ENCODE measurements around the gene C10orf143. TPM values are rescaled to one million over a fixed set of nuclear protein-coding genes. Genes with fewer than 3 reads are reported as not detected.

The C10orf143 gene
- total RNA-seq, 6 experiments from 2014 or later = 0.68 to 2.9 (median 1.6) TPM

DNA sequence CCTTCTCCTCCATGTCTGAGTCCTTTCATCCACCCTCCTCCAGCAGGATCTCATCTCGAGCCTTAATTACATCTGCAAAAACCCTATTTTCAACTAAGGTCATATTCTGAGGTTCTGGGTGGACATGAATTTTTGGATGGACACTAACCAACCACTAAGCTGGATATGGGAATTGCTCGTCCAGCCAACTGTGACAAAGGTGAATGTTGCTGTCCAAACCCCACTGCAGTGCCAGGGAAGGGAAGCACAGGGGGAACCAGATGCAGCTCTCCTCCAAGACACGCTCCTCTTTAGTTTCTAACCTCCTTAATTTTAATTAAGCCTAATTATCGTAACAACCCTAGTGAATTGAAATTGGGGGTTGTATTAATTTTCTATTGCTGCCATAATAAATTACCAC, 81.4 kb downstream of the C10orf143 start:
- ATAC-seq = no peak
- Histone ChIP-seq H3K27ac (no peak overlapping the region), H3K4me1 (no peaks in the 10 kb centered on the region), H3K4me3 (no peak overlapping the region), H3K27me3 (no peaks in the 10 kb centered on the region), H3K36me3 (no peaks in the 10 kb centered on the region), H3K9me3 (no peaks in the 10 kb centered on the region)
- DNase-seq = no peak
- no peak for TF ChIP-seq POLR2A (IDR thresholded peaks at IDR 0.05)
- TF ChIP-seq, protein P1, sequence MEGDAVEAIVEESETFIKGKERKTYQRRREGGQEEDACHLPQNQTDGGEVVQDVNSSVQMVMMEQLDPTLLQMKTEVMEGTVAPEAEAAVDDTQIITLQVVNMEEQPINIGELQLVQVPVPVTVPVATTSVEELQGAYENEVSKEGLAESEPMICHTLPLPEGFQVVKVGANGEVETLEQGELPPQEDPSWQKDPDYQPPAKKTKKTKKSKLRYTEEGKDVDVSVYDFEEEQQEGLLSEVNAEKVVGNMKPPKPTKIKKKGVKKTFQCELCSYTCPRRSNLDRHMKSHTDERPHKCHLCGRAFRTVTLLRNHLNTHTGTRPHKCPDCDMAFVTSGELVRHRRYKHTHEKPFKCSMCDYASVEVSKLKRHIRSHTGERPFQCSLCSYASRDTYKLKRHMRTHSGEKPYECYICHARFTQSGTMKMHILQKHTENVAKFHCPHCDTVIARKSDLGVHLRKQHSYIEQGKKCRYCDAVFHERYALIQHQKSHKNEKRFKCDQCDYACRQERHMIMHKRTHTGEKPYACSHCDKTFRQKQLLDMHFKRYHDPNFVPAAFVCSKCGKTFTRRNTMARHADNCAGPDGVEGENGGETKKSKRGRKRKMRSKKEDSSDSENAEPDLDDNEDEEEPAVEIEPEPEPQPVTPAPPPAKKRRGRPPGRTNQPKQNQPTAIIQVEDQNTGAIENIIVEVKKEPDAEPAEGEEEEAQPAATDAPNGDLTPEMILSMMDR (IDR thresholded peaks at IDR 0.05) = no peak
- 59% methylated on average over 4 of the region's 4 CpGs for WGBS (ENCODE audit: insufficient coverage, low coverage, low lambda C conversion rate, missing lambda C conversion rate)
- intact Hi-C loops (cut with DNase I) = no loop called here

DNA sequence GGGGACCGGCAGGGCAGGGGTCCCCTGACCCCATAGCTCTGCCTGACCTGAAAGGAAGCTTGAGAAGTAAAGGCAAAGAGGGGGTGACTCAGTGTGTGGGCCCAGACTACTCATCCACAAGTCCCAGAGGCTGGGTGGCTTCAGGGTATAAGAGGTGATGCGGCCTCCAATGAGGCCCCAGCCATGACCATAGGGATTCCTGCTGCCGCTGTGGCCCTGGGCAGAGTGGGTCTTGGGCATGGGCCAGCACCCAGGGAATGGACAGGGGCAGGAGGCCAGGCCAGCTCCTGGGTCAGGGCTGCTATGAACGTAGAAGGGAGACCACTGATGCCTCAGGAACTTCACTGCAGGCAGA, 82.2 kb downstream of the C10orf143 start:
- Histone ChIP-seq H3K9me3 (no peaks in the 10 kb centered on the region), H3K27ac (no peak overlapping the region), H3K4me3 (no peak overlapping the region), H3K36me3 (no peaks in the 10 kb centered on the region), H3K4me1 (no peaks in the 10 kb centered on the region), H3K27me3 (no peaks in the 10 kb centered on the region)
- TF ChIP-seq POLR2A (IDR thresholded peaks at IDR 0.05) = no peak
- TF ChIP-seq, protein P1 (IDR thresholded peaks at IDR 0.05) = no peak
- DNase-seq (no peak), ATAC-seq (peak in 1 of 4 donors; percentile 27)
- WGBS (ENCODE audit: insufficient coverage, low coverage, low lambda C conversion rate, missing lambda C conversion rate) = no CpG with 5 or more reads among the region's 4 CpGs
- intact Hi-C loops (cut with DNase I) = no loop called here

DNA sequence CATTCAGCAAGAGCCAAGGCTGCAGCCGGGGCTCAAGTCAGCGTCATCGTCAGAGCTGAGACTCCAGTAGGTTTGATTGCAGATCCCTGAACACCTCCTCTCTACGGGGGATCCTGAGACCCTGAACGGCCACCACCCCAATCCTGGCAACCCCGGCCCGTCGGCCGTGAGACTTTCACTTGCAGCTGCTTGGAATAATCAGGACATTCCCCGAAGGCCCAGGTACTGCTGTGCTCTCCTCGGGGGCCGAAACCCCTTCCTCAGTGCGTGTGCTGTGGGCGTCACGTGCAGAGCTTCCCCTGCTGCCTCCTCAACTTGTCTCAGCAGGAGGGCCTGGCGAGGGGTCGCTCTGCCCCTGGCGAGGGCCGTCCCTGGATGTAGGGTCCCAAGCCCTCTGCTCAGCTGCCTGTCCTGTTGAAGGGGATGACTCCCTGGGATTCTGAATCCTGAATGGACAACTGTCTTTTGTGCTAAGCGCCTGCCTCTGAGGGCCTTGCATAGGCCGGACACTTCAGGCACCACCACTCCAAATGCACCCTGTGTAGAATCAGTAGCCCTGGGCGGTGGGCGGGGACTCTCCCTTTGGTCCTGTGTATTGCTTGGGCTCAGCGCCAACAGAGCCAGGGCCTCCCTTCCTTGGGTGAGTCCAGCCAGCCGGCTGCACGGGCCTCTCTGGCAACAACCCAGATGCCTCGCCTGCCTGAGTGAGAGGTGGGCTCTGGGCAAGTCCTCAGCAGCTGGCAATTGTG, 82.7 kb downstream of the C10orf143 start:
- no peak for DNase-seq
- WGBS (ENCODE audit: insufficient coverage, low coverage, low lambda C conversion rate, missing lambda C conversion rate) = 75% methylated on average over 4 of the region's 27 CpGs
- intact Hi-C loops (cut with DNase I) = no loop called here

DNA sequence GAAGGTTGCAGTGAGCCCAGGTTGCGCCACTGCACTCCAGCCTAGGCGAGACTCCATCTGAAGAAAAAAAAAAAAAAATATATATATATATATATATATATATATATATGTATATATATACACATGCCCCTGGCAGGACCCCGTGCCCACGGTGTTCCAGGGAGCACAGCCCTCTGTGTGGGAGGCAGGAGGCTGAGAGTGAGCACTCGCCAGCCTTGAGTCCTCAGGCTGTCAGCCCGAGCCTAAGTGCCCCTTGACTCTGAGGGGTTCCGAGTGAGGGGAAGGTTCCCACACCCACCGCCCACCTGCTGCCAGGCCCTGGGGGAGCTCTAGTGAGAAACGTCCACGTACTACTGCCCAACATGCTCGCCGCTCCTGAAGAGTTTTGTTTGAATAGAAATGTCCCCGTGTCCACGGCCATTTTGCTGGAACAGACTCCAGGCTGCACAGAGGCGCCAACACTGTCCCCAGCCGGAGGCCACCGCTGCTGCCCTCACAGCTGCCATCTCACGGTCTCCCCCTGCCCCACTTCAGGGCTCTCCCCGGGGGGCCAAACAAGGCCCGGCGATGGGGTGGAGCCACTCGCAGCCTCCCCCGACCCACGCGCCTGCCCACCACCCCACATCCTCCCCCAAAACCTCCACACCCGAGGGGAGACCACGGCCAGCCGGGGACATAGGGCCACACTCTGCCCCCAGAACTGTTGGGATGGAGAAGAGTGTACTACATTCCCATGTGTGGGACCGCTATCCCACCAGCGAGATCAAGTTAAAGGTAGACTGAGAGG, 83.8 kb downstream of the C10orf143 start:
- Histone ChIP-seq H3K27ac (no peak overlapping the region), H3K4me3 (no peak overlapping the region), H3K4me1 (no peaks in the 10 kb centered on the region), H3K36me3 (no peaks in the 10 kb centered on the region), H3K27me3 (no peaks in the 10 kb centered on the region), H3K9me3 (no peaks in the 10 kb centered on the region)
- TF ChIP-seq POLR2A (IDR thresholded peaks at IDR 0.05) = no peak
- TF ChIP-seq, protein P1 (IDR thresholded peaks at IDR 0.05) = no peak
- ATAC-seq (peak in 1 of 4 donors; percentile 11), DNase-seq (no peak)
- 94% methylated on average over 5 of the region's 30 CpGs for WGBS (ENCODE audit: insufficient coverage, low coverage, low lambda C conversion rate, missing lambda C conversion rate)
- intact Hi-C loops (cut with DNase I) = no loop called here

More for the DNA sequence above, 82.7 kb downstream of the C10orf143 start:
- Histone ChIP-seq H3K4me3 (no peak overlapping the region), H3K9me3 (no peaks in the 10 kb centered on the region), H3K27me3 (no peaks in the 10 kb centered on the region), H3K36me3 (no peaks in the 10 kb centered on the region), H3K27ac (no peak overlapping the region), H3K4me1 (no peaks in the 10 kb centered on the region)
- peak in 1 of 4 donors; percentile 15 for ATAC-seq
- TF ChIP-seq POLR2A (IDR thresholded peaks at IDR 0.05) = no peak
- TF ChIP-seq, protein P1 (IDR thresholded peaks at IDR 0.05) = no peak
